Stimulated activated CD8-positive, alpha-beta memory T cell treated with anti-CD3 and anti-CD28 coated beads, Interleukin-4, amount 100 ng/mL, for 48 hours (primary cell): ENCODE measurements around the gene PPARG.
A peak's percentile ranks its signal among the peaks of the same experiment; 100 is the strongest.

Experiments
- DNase-seq: peaks from one replicate; pipeline ENCODE4 v3.0.0-alpha.2; 2020

The PPARG gene

DNA sequence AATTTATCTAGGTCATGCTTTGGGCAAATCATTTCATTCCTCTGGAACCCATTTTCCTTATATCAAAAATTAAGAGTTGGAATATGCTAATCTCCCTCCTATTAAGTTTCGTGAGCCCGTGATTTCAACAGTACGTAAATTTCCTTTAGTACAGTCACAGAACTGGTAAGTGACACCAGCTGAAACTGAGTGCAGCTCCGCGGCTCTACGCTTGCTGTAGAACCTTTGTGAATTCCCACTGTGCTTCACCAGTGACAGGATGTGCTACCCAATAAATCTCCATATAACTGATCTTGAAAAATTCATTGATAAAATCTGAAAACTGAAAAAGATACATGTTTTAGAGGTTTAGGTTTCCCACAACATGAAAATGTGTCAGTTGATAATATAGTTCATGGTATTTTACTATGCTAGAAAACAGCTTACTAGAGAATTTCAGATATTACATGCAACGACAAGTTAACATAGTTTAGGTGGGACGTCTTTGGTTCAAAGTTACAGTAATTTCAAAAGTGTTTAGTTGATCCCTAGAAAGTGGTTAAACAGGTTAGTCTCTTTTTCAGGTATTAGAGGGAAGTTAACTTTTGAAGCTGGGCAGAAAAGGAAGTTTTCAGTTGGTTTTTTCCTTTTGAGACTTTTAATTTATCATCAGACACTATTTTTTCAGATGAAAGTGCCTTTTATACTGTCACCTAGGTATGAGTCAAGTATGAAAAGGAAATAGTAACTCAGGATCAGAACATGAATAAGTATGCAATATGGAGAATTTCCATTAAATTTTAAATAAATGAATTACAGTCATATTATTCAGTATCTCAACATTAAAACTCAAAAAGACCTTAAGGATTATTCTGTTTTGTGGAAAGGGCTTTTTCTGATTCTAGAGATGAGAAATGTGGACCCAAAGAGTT is 57.0 kb downstream of the PPARG start:
- peak; percentile 36 for DNase-seq

DNA sequence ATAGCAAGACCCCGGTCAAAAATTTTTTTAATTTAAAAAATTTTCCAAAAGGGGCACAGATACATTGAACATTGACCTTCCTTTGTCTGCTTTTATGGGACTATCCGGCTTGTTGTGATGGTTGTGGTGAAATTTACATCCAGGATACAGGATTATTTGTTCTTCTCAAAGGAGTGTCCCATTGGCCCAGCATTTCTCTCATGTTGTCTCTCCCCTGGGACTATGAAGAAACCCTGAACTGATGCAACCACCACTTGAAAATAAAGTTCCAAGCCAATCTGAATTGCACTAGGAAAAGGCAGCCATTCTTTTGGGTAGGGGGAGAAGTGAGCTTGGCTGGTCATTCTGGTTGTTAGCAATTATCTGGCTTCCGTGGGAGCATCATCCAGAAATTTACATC is 58.4 kb downstream of the PPARG start:
- no peak for DNase-seq

DNA sequence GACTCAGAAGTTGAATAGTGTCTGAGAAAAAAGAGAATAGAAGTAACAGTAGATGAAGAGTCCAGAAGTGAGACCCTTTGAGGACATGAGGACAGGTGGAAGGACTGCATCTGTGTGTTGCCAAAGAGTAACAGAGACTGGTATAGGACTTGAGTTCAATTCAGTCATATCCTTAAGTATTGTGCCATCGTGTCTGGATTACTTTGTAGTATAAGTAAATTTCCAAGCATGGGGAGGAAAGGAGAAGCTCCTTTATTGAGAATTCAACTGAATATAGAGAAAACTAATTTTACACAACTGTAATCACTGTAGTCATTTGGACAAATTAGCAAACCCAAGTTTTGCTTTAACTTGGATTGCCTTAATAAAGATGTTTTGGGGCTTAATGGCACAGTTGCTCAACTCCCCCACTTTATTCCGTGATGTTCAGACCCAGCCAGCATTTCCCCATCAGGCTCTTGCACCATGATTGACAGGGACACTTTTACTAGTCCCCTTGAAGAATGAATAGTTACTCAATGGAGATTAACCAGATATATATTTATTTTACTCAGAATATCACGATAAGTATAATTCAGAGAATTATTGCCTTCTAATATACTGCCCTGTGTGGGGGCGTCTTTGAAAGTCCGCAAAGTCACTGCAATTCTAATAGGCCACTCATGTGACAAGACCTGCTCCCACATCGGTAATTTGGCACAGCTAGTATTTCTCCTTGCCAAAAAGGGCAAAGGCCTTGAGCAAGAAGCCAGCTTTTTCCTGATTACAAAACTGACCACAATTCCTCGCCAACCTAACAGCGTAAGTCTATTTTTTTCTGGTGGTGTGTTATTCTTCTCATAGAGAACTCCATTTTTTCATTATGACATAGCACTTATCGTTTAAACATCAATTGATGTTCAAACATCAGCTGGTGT is 61.3 kb downstream of the PPARG start:
- no peak for DNase-seq

DNA sequence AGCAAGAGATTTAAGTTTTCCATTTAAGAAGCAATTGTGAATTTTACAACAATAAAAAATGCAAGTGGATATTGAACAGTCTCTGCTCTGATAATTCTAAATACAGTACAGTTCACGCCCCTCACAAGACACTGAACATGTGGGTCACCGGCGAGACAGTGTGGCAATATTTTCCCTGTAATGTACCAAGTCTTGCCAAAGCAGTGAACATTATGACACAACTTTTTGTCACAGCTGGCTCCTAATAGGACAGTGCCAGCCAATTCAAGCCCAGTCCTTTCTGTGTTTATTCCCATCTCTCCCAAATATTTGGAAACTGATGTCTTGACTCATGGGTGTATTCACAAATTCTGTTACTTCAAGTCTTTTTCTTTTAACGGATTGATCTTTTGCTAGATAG is 62.3 kb downstream of the PPARG start:
- DNase-seq, result no peak

DNA sequence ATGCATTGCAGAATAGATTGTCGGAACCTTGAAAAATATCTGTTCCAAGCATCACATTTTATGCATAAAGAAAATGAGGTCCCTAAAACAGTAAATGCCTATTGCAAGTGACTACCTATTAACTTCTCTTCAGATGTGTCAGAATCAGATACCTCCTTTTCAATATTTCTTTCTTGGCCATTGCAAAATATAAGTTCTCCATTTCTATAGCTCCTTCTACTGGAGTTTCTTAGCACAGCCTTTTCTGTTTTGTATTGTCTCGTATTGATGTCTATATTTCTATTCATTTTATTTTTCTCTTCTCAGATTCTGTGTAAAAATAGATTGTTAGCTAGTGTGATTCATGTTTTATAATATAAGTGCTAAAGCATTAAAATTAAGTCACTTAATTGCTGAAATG is 63.4 kb downstream of the PPARG start:
- no peak for DNase-seq

DNA sequence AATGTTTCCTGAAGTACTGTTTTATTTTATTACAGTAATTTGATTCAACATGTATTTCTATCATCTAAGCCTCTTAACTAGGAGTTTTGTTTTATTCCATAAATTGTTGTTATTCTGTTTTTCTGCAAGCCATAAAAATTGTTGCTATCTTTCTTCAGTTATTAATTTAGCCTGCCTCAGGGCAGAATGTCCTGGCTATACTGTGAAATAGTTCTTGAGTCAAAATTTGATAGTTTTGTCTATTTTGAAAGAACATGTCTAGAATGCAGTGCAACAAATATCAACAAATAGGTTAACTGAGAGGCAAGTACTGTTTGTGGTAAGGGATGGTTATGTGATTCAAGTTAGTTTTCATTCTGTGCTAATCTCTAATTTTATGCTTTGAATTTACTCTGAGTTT is 63.9 kb downstream of the PPARG start:
- DNase-seq, result no peak

DNA sequence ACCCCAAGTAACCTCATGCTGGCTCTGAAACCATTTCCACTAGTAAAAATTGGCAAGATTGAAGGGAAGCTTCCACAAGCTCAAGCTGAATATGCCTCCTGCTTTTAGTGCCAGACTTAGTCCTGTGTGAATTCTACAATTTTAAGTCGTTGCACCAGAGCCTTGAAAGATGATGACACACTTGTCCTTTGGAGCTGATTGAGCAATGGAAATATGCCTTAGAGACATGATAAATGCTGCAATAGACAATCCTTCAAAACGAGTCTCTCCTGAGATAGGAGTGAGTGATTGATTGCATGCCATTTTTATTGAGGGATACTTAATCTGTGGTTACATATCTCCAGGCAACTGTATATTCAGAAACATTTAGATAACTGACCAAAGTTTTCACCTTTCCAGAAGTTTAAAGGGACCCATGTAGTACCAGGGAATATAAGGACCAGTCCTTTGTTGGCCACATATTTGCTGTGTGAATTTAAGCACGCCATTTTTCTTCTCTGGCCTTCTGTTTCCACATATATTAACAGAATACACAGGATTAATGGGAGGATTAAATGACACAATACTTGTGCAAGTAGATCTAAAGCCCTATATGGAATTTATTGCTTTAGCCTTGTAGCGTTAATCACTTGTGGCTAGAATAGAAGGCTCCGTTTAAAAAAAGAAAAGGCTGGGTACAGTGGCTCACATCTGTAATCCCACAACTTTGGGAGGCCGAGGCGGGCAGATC is 65.1 kb downstream of the PPARG start:
- no peak for DNase-seq

DNA sequence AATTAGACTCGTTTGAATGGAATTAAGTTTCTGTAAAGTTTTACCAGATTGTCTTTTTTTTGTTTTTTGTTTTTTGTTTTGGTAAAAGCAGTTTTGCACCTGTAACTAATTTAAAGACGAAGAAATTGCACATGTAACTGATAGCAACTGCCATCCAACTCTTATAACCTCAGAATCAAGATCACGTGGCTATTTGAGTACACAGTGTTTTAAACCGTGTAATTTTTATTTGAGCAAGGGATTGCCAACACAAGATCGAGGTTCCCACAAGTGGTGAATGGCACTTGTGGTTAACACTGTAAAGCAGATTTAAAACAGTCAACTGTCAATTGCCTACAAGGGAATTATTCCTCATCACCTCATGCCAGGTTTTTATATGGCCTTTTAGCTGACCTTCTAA is 67.3 kb downstream of the PPARG start:
- no peak for DNase-seq

DNA sequence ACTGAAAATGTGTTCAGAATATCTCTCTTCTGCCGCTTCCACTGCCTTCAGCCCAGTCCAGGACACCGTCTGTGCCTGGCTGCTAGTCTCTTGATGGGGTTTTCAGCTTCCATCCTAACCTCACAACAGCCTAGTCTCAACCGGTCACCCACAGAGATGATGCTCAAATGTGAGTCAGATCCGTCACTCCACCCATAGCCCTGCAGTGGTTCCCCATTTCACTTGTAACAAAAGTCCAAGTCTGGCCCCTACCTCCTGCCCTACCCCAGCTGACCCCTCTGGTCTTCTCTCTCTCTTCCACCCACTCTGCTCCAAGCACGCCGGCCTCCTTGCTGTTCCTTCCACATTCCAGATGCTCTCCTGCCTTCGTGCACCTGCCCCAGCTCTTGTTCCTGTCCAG is 68.1 kb downstream of the PPARG start:
- no peak for DNase-seq

DNA sequence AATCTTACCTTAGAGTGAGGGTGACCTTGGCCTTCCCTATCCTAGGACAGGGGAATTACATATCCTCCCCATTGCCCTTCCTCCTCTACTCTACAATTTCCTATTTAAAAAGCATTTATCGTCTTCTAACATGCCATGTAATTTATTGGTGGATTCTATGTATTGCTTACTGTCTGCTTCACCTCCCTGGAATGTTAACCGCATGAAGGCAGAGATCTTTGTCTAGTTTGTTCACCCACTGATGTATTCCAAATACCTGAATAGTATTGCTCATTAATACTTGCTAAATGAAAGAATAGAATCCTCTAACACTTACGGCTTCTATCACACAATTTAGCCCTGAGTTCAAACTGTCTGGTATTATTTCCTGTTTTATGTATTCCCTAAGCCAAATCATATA is 68.6 kb downstream of the PPARG start:
- DNase-seq, result no peak

DNA sequence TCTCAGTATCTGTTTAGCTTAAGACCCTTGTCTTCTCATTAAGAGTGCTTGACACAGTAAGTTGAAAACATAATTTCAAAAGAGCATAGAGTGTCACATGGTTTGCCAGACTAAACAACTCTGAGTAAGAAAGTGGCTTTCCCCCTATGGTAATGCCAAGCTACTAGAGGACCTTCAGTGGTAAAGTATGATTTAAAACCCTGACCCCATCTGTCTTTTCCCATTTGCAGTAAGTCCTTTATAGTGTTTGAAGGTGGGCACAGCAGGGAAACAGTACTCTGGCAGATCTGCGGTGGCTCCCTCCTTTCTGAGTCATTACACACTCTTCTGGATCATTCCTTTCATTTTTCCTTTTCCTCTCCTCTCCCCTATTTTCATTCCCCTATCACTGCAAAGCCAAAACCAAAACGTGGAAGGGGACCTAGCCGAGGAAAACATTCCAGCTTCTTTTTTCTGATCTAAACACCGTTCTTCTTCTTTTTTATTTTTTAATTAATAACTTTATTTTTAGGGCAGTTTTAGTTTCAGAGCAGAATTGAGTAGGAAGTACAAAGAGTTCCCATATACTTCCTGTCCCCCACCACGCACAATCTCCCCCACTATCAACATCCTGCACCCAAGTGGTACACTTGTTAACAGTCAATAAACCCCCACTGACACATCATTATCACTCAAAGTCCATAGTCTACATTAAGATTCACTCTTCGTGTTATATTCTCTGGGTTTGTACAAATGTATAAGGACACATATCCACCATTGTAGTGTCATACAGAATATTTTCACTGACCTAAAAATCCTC is 74.7 kb downstream of the PPARG start:
- DNase-seq, result no peak

DNA sequence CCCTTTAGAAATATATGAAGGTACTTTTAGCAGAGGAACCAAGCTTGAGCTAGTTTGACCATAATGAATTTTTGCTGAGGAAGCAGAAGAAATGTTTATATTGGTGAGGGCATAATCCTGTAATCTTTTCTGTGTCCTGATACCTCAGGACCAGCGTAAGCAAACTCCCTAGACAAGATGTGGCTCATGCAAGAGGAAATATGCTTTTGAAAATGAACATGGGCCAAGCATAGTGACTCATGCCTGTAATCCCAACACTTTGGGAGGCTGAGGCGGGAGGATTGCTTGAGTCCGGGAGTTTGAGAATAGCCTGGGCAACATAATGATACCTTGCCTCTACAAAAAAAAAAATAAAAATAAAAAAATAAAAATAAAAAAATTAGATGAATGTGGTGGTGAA is 78.5 kb downstream of the PPARG start:
- no peak for DNase-seq

DNA sequence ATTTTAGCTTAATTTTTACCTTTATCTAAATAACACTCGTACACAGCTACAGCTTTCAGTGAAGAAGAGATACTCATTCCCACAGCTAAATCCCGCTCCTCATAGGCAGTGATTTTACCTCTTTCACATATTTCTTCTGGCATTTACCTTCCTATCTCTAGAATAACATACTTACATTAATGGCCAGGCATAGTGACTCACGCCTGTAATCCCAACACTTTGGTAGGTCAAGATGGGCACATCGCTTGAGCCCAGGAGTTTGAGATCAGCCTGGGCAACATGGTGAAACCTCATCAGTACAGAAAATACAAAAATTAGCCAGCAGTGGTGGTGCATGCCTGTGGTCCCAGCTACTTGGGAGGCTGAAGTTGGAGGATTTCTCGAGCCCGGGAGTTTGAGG is 80.2 kb downstream of the PPARG start:
- no peak for DNase-seq

DNA sequence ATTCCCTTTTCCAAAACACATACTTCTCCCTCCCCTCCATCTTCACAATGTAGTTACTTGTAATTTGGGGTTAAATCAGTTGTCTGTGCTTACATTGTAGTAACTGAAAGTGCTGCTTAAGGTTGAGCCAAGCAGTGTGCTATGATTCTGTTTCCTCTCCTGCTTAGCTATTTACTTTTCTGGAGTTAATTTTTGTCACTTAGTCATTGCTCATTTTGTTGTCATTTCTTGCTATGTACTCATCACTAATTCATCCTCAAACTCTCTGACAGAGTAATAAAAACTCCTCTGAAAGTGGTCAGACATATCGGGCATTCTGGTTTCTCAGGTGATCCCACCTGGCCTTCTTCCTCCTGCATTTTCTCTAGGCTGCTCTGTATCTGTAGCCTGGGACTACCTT is 80.7 kb downstream of the PPARG start:
- no peak for DNase-seq

DNA sequence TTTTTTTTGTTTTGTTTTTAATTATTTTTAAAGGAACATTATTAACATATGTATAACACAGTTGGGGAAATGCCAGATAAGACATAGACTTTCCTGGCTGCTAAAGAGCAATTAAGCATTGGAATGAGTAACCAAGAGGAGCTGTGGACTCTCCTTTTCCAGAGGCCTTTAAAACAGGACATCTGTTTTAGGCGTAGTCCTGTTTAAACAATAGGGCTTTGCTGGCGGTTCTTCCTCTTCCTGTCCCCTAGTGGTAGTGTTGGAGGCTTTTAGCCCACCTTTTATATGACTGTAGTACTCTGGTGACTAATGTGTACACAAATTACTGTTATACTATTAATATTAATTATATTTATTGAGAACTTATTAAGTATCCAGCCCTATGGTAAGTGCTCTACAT is 81.9 kb downstream of the PPARG start:
- no peak for DNase-seq

DNA sequence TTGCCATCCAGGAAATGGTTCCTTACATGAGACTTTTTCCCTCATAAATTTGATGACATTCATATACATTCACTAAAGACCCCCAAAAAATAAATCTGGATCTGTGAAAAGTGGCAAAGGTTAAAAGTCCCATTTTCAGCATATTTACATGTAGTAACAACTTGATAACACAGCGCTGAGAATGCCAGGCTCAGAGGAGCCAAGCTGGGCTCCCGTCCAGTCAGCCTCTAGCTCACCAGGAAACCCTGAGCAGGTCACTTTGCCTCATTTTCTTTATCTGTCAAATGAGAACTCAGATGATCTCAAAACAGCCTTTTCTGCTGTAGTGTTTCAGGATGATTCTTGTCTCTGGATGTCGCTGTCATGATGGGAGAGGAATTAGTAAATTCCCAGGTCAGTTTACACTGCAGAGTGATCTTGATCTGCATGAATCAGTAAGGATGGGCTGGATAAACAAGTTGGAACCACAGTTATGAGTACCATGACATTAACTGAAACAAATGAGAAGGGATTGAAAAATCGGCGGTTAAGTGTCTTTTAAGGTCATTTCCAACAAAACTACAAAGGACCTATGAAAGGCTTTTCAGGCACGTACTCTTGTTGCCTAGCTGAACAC is 82.8 kb downstream of the PPARG start:
- DNase-seq, result no peak

DNA sequence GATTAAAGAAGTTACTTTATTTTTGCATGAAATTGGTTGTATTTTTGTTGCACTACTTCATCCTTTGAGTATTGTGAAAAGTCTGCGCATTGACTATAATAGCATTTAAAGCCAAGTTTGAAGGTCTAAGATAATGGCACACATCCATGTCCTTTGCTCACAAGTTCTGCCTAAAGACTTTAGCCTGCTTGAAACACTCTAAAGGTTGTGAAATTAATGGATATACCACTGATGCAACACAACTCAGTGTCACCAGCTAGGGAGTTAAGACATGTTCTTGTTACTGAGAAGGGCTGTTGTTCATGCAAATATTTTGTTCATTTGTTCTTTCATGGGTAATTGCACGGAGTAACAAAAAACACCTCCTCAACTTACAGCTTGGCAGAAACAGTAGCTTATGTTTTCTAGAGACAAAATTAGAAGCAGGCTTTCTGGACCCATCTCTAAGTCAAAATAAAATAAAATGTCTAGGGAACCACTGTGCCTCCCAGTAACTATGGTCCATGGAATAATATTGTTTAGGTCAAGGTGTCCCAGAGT is 83.9 kb downstream of the PPARG start:
- no peak for DNase-seq

DNA sequence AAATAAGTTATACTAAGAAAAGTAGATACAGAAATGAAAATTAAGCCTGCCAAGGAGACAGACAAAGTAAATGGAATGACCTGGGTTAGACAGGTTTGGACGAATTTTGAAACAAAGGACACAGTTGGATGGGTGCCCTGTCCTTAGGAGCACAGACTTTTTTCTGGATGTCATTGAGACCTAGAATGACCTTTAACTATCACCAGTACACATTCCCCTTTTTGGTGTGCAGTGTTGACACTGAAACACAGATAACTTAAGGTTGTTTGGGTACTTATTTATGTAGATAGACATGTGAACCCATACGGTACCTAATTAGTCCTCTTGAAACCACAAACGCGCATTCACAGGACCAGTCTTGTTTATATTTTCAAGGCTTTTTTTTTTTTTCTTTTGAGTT is 86.7 kb downstream of the PPARG start:
- DNase-seq, result no peak

DNA sequence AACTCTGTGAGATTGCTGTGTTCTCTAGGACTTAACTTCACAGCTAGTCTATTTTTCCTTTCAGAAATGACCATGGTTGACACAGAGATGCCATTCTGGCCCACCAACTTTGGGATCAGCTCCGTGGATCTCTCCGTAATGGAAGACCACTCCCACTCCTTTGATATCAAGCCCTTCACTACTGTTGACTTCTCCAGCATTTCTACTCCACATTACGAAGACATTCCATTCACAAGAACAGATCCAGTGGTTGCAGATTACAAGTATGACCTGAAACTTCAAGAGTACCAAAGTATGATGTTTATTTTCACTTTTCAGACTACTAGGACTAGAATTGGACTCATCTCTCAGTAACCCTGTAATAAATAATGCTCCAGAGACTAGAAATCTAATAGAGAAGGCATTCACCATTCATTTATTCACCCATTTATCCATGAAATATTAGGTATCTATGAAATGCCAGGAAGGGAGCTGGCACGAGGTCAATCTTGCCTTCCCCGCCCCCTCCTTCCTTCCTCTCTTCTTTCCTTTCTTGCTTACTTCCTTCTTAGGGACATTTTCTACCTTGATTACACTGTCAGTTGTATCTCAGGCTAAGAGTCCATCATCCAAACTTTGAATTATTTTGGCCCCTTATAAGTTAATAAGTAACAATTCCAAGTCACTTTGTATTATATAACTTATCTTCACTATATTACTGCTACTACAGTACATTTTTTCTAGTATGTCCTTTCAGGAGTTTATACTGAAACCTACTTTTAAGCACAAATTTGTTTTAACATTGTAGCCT is 91.0 kb downstream of the PPARG start:
- DNase-seq, result no peak

DNA sequence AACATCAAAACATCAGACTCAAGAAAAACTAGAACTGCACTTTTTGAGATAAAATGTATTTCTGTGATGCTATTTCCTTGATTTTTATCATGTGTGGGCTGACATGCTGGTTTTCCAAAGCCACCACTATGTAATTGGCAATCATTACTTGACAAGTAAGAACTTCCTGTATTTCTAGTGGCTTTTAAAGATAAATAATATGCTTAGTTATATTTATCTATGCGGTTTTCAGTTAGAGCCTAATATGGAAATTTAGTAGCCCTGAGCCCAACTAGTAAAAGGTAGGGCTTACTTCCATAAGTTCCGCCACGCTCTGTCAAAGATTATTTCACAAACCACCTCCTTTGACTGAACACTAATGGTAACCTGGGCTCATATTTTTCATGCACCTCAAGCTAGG is 91.6 kb downstream of the PPARG start:
- DNase-seq, result no peak

DNA sequence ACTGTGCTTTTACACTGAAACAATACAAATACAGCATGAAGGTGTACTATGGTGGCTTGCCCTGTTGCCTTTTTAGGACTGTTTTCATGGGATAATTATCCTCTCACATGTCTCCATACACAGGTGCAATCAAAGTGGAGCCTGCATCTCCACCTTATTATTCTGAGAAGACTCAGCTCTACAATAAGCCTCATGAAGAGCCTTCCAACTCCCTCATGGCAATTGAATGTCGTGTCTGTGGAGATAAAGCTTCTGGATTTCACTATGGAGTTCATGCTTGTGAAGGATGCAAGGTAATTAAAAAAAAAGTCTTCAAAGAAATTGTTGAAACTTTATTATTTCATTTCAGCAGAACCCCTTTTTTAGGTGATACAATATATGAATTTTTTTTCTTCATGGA is 92.3 kb downstream of the PPARG start:
- DNase-seq, result no peak
